Chondrocyte (in vitro differentiated cells): Measurements from ENCODE around the gene ADIG. TPM values are rescaled to one million over a fixed set of nuclear protein-coding genes. Genes with fewer than 3 reads are reported as not detected.

Experiments used
- DNase-seq: peaks from one replicate; pipeline ENCODE4 v3.0.0; 2021; ENCODE audit warnings: mixed read lengths, low spot score
- H3K27ac Mint-ChIP-seq: one replicate; pipeline ENCODE4 v1.8.0; 2021; ENCODE audit warnings: mild to moderate bottlenecking, moderate library complexity, mixed read lengths; ENCODE audit not compliant: unreplicated experiment
- H3K27me3 Mint-ChIP-seq: 2 replicates; pipeline ENCODE4 v1.8.0; 2021; ENCODE audit warnings: low read depth, mixed read lengths
- H3K36me3 Mint-ChIP-seq: 2 replicates; pipeline ENCODE4 v1.8.0; 2021; ENCODE audit warnings: low read depth, mixed read lengths
- H3K4me1 Mint-ChIP-seq: 2 replicates; pipeline ENCODE4 v1.8.0; 2021; ENCODE audit warnings: low read depth, mild to moderate bottlenecking, mixed read lengths
- H3K4me3 Mint-ChIP-seq: one replicate; pipeline ENCODE4 v1.8.0; 2021; ENCODE audit warnings: mild to moderate bottlenecking, moderate library complexity, mixed read lengths; ENCODE audit not compliant: unreplicated experiment
- H3K9me3 Mint-ChIP-seq: 2 replicates; pipeline ENCODE4 v1.8.0; 2021; ENCODE audit warnings: low read depth, mixed read lengths
- total RNA-seq: library from RNA; stranded (reverse); gene quantifications from 3 replicates; pipeline ENCODE4 v1.2.1, GENCODE V29; 2021
- TF ChIP-seq, protein P1 (sequence below): fragments of 200-600 bp; sonication (generic); IDR thresholded peaks from 2 replicates; pipeline ENCODE4 v1.5.0; 2021; ENCODE audit warnings: antibody characterized with exemption, mild to moderate bottlenecking, moderate library complexity

Gene ADIG
- total RNA-seq, 1 donor from 2014 or later: not detected

DNA sequence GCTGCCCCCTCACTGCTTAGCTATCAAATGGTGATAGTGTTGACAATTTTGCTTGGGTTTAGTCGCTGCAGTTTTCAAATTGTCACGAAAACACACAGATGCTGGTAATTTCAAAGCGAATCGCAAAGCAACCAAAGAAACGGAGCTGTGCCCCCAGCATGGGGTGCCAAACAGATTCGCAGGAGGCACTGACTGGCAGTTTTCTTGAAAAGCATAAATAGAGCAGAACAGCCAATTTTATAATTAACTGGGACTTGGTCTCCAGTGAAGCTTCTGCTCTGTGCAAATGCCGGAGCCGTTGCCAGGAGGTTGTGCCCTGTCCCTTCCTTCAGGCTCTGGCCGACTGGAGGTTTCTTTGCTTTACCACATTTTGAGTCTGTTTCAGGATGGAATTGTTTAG is 39.4 kb downstream of the ADIG start:
- H3K27me3 Mint-ChIP-seq: peaks cover 36% of the 10 kb centered on the region
- H3K36me3 Mint-ChIP-seq: no peaks in the 10 kb centered on the region
- H3K4me1 Mint-ChIP-seq: no peaks in the 10 kb centered on the region
- no peak overlapping the region for H3K4me3 Mint-ChIP-seq
- no peaks in the 10 kb centered on the region for H3K9me3 Mint-ChIP-seq
- H3K27ac Mint-ChIP-seq: no peak overlapping the region
- no peak for DNase-seq
- TF ChIP-seq, protein P1, sequence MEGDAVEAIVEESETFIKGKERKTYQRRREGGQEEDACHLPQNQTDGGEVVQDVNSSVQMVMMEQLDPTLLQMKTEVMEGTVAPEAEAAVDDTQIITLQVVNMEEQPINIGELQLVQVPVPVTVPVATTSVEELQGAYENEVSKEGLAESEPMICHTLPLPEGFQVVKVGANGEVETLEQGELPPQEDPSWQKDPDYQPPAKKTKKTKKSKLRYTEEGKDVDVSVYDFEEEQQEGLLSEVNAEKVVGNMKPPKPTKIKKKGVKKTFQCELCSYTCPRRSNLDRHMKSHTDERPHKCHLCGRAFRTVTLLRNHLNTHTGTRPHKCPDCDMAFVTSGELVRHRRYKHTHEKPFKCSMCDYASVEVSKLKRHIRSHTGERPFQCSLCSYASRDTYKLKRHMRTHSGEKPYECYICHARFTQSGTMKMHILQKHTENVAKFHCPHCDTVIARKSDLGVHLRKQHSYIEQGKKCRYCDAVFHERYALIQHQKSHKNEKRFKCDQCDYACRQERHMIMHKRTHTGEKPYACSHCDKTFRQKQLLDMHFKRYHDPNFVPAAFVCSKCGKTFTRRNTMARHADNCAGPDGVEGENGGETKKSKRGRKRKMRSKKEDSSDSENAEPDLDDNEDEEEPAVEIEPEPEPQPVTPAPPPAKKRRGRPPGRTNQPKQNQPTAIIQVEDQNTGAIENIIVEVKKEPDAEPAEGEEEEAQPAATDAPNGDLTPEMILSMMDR: no peak

GRCh38 chr20:38623061-38623460 is 42.1 kb downstream of the ADIG start:
- no peak overlapping the region for H3K27ac Mint-ChIP-seq
- H3K27me3 Mint-ChIP-seq: peaks cover 24% of the 10 kb centered on the region
- no peak for DNase-seq
- no peaks in the 10 kb centered on the region for H3K4me1 Mint-ChIP-seq
- H3K9me3 Mint-ChIP-seq: no peaks in the 10 kb centered on the region
- no peaks in the 10 kb centered on the region for H3K36me3 Mint-ChIP-seq
- no peak overlapping the region for H3K4me3 Mint-ChIP-seq
- TF ChIP-seq, protein P1: no peak

DNA sequence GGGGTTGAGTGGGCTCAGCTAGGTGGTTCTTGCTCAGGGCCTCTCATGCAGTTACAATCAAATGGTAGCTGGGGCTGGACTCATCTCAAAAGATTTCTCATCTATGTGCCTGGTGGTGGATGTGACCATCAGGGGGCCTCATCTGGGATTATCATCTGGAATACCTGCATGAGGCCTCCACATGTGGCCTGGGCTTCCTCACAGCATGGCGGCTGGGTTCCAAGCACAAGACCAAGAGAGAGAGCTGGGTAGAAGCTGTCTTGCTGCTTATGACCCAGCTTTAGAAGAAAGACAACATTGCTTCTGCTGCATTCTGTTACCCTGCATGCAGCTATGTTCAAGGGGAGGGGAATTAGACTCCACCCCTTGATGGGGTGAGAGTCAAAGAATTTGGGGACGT is 43.1 kb downstream of the ADIG start:
- H3K36me3 Mint-ChIP-seq: no peaks in the 10 kb centered on the region
- no peak overlapping the region for H3K4me3 Mint-ChIP-seq
- H3K27me3 Mint-ChIP-seq: peaks cover 19% of the 10 kb centered on the region
- no peak for DNase-seq
- no peaks in the 10 kb centered on the region for H3K4me1 Mint-ChIP-seq
- H3K27ac Mint-ChIP-seq: no peak overlapping the region
- TF ChIP-seq, protein P1: no peak
- H3K9me3 Mint-ChIP-seq: no peaks in the 10 kb centered on the region

DNA sequence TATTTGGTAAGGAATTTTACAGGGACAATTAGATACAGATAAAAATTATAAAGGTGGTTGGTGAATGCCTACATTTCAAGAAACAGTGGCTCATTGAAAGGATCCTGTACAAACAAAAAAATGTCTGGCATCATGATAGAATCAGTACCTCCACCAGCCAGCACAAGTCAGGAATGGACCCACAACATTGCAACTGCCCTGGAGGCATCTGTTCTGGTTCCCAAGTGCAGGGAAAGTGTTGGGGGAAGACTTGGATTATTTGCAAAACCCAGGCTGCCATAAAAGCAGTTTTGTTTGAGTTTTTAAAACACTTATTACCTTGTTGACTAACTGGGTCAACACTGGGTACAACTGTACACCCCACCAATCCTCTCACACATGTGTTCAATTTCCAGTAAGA is 44.9 kb downstream of the ADIG start:
- no peaks in the 10 kb centered on the region for H3K9me3 Mint-ChIP-seq
- TF ChIP-seq, protein P1: no peak
- H3K4me3 Mint-ChIP-seq: no peak overlapping the region
- no peak overlapping the region for H3K27ac Mint-ChIP-seq
- DNase-seq: no peak
- H3K27me3 Mint-ChIP-seq: peaks cover 5% of the 10 kb centered on the region
- H3K36me3 Mint-ChIP-seq: no peaks in the 10 kb centered on the region
- peaks cover 5% of the 10 kb centered on the region for H3K4me1 Mint-ChIP-seq

- Mint-ChIP-seq H3K9me3 (no peaks in the 10 kb centered on the region), H3K27me3 (no peaks in the 10 kb centered on the region), H3K36me3 (no peaks in the 10 kb centered on the region), H3K27ac (no peak overlapping the region), H3K4me1 (peaks cover 12% of the 10 kb centered on the region), H3K4me3 (no peak overlapping the region)
- no peak for DNase-seq
- TF ChIP-seq, protein P1: no peak
These were observed 46.1 kb downstream of the ADIG start for GRCh38 chr20:38626921-38627659.
